Measurements from ENCODE around the gene CYP24A1. TPM values are rescaled to one million over a fixed set of nuclear protein-coding genes. Genes with fewer than 3 reads are reported as not detected.
A peak's percentile ranks its signal among the peaks of the same experiment; 100 is the strongest.

CYP24A1 gene
- total and polyA plus RNA-seq, 2 of the 13 experiments (the other 11 are each of a cell fraction or from before 2014, with no cell fraction given), result 9.4 to 32.7 TPM

- TF ChIP-seq U2AF1 (optimal IDR thresholded peaks at IDR 0.05; ENCODE audit: low read depth, low read length) (no peak), FOXC1 (CRISPR knock-in tag; IDR thresholded peaks at IDR 0.05; ENCODE audit: borderline replicate concordance) (peak; percentile 63; the same call in 1 of the 2 replicates), ZNF546 (CRISPR knock-in tag; conservative IDR thresholded peaks at IDR 0.05) (no peak), ZNF780A (CRISPR knock-in tag; IDR thresholded peaks at IDR 0.05) (no peak), SP5 (CRISPR knock-in tag; IDR thresholded peaks at IDR 0.05; ENCODE audit: borderline replicate concordance, low read depth) (peak; percentile 57; the same call in 1 of the 2 replicates), BCLAF1 (IDR thresholded peaks at IDR 0.05) (no peak), ZNF570 (CRISPR knock-in tag; IDR thresholded peaks at IDR 0.05; ENCODE audit: borderline replicate concordance) (no peak), ZNF556 (CRISPR knock-in tag; IDR thresholded peaks at IDR 0.05; ENCODE audit: borderline replicate concordance) (peak; percentile 91; the same call in 1 of the 2 replicates), MIER2 (CRISPR knock-in tag; IDR thresholded peaks at IDR 0.05) (peak; percentile 86), ZNF282 (IDR thresholded peaks at IDR 0.05; ENCODE audit: partially characterized antibody) (no peak), ISX (CRISPR knock-in tag; conservative IDR thresholded peaks at IDR 0.05) (no peak), SCMH1 (CRISPR knock-in tag; IDR thresholded peaks at IDR 0.05; ENCODE audit: borderline replicate concordance) (no peak), ZFP62 (CRISPR knock-in tag; IDR thresholded peaks at IDR 0.05) (no peak), NR2F2 (IDR thresholded peaks at IDR 0.05; ENCODE audit: borderline replicate concordance, low read depth) (peak; percentile 99), ZNF563 (CRISPR knock-in tag; IDR thresholded peaks at IDR 0.05) (no peak), MAFK (conservative IDR thresholded peaks at IDR 0.05 in 1 of 2, IDR thresholded peaks at IDR 0.05 in 1 of 2; ENCODE audit: low read length in 2 of 2) (peak in 1 of 2 experiments; percentile 51; a peak in 2 of 4 replicates), SATB2 (CRISPR knock-in tag; IDR thresholded peaks at IDR 0.05) (0 out of 2 replicates have a peak, but pooled peaks have one; percentile 33), ZNF652 (CRISPR knock-in tag; IDR thresholded peaks at IDR 0.05; ENCODE audit: borderline replicate concordance, low read depth) (peak; percentile 62; the same call in 1 of the 2 replicates), XBP1 (CRISPR knock-in tag; IDR thresholded peaks at IDR 0.05) (no peak), ZNF562 (CRISPR knock-in tag; IDR thresholded peaks at IDR 0.05; ENCODE audit: borderline replicate concordance) (no peak), ZNF83 (CRISPR knock-in tag; IDR thresholded peaks at IDR 0.05; ENCODE audit: borderline replicate concordance) (no peak), ZNF713 (CRISPR knock-in tag; IDR thresholded peaks at IDR 0.05) (no peak), MXI1 (IDR thresholded peaks at IDR 0.05; ENCODE audit: borderline replicate concordance, low read depth, low read length) (peak; percentile 91; the same call in 2 of the 3 replicates), SIX1 (CRISPR knock-in tag; IDR thresholded peaks at IDR 0.05; ENCODE audit: borderline replicate concordance) (peak; percentile 84; the same call in 1 of the 2 replicates), EED (CRISPR knock-in tag; IDR thresholded peaks at IDR 0.05) (no peak), ZSCAN20 (CRISPR knock-in tag; IDR thresholded peaks at IDR 0.05; ENCODE audit: borderline replicate concordance) (peak; percentile 37; the same call in 1 of the 2 replicates), CC2D1A (CRISPR knock-in tag; IDR thresholded peaks at IDR 0.05) (0 out of 2 replicates have a peak, but pooled peaks have one; percentile 75), FOXP1 (IDR thresholded peaks at IDR 0.05) (peak; percentile 94), FOXP1 (CRISPR knock-in tag; IDR thresholded peaks at IDR 0.05) (peak; percentile 99), RXRB (CRISPR knock-in tag; IDR thresholded peaks at IDR 0.05; ENCODE audit: borderline replicate concordance) (peak; percentile 100), HNRNPL (IDR thresholded peaks at IDR 0.05; ENCODE audit: low read depth, low read length) (peak; percentile 82; the same call in 1 of the 2 replicates)
Observed at GRCh38 chr20:54103762-54104600, 69.8 kb downstream of the CYP24A1 start (continued).
